OCI-LY1 (cell line): ENCODE measurements around the gene CAPS.
"Not testable (repeated sequence)": the region's sequence is repeated elsewhere in the genome, so short reads cannot be mapped to it uniquely, and the experiment has no call there.

Experiments used
- H2AFZ ChIP-seq: fragments of 200-600 bp; sonication (generic), shearing (Covaris generic); 2 replicates; pipeline ENCODE4 v1.6.0; 2014; ENCODE audit warnings: antibody characterized with exemption, mild to moderate bottlenecking, low read length
- H3F3A ChIP-seq: fragments of 200-600 bp; sonication (generic), shearing (Covaris generic); 2 replicates; pipeline ENCODE4 v1.6.0; 2014; ENCODE audit warnings: mild to moderate bottlenecking, antibody characterized with exemption, low read length, moderate library complexity; ENCODE audit not compliant: insufficient read depth
- H3K27ac ChIP-seq: fragments of 200-600 bp; sonication (generic); 2 replicates; pipeline ENCODE4 v1.5.1; 2014; ENCODE audit warnings: low read length, mixed run types, mild to moderate bottlenecking, low read depth; ENCODE audit not compliant: poor library complexity, severe bottlenecking
- H3K27me3 ChIP-seq: fragments of 200-600 bp; sonication (generic); 2 replicates; pipeline ENCODE4 v1.6.0; 2014; ENCODE audit warnings: antibody characterized with exemption, mild to moderate bottlenecking, low read length, moderate library complexity; ENCODE audit not compliant: insufficient read depth
- H3K36me3 ChIP-seq: fragments of 200-600 bp; sonication (generic); 2 replicates; pipeline ENCODE4 v1.6.1; 2014; ENCODE audit warnings: mild to moderate bottlenecking, antibody characterized with exemption, low read length, moderate library complexity, mixed read lengths; ENCODE audit not compliant: insufficient read depth
- H3K4me1 ChIP-seq: fragments of 200-600 bp; sonication (generic); 2 replicates; pipeline ENCODE4 v1.5.1; 2014; ENCODE audit warnings: mild to moderate bottlenecking, low read length, moderate library complexity; ENCODE audit not compliant: insufficient read depth, severe bottlenecking
- H3K4me2 ChIP-seq: fragments of 200-600 bp; sonication (generic), shearing (Covaris generic); 2 replicates; pipeline ENCODE4 v1.6.1; 2014; ENCODE audit warnings: low read length
- H3K4me3 ChIP-seq: fragments of 200-600 bp; sonication (generic); 2 replicates; pipeline ENCODE4 v1.5.1; 2014; ENCODE audit warnings: low read length, low read depth, mild to moderate bottlenecking, mixed read lengths; ENCODE audit not compliant: poor library complexity, severe bottlenecking
- H3K79me2 ChIP-seq: fragments of 200-600 bp; shearing (Covaris generic); 2 replicates; pipeline ENCODE4 v1.6.1; 2016; ENCODE audit warnings: mixed run types, low read length, mixed read lengths; ENCODE audit not compliant: insufficient read depth
- H3K9ac ChIP-seq: fragments of 200-600 bp; sonication (generic), shearing (Covaris generic); 2 replicates; pipeline ENCODE4 v1.6.1; 2014; ENCODE audit warnings: mild to moderate bottlenecking, low read length, mixed read lengths
- H3K9me2 ChIP-seq: fragments of 200-600 bp; sonication (generic), shearing (Covaris generic); 2 replicates; pipeline ENCODE4 v1.6.1; 2014; ENCODE audit warnings: low read depth, mild to moderate bottlenecking, low read length, mixed read lengths
- H3K9me3 ChIP-seq: fragments of 200-600 bp; shearing (Covaris generic); 2 replicates; pipeline ENCODE4 v1.6.1; 2014; ENCODE audit warnings: low read length, mixed read lengths
- H4K20me1 ChIP-seq: fragments of 200-600 bp; sonication (generic), shearing (Covaris generic); 2 replicates; pipeline ENCODE4 v1.6.0; 2016; ENCODE audit warnings: mild to moderate bottlenecking, low read length; ENCODE audit not compliant: insufficient read depth
- EZH2 ChIP-seq: fragments of 200-600 bp; sonication (generic), shearing (Covaris generic); IDR thresholded peaks from 2 replicates; pipeline ENCODE4 v1.8.0; 2017; ENCODE audit warnings: borderline replicate concordance, mixed run types, mild to moderate bottlenecking, antibody characterized with exemption, low read length, moderate library complexity, mixed read lengths
- TF ChIP-seq, protein P1 (sequence below): fragments of 200-600 bp; sonication (generic), shearing (Covaris generic); IDR thresholded peaks from 2 replicates; pipeline ENCODE4 v1.5.1; 2017; ENCODE audit warnings: mild to moderate bottlenecking, antibody characterized with exemption, low read length, moderate library complexity, mixed read lengths

Gene CAPS

DNA sequence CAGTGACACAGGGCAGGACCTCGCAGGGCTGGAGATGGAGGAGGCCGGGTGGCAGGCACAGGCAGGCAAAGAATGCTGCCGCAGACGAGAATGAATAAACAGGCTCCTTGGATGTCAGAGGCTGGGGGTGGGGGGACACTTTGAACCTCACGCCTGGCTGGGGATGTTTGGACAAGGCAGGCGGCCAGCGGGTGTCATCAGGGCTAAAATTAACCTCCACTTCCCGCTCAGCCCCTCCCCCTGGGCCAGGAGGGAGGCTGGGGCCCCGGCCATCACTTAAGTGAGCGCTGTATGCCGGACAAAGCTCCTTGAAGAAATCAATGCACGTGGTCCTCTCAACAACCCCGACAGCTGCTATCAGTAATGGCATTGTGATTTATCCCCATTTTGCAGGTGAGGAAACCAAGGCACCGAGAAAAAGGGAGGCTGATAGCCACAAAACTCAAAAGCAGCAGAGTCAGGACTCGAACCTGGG, 33.4 kb upstream of the CAPS start:
- H3K9ac ChIP-seq = no peak overlapping the region
- no peaks in the 10 kb centered on the region for H4K20me1 ChIP-seq
- 0 out of 2 replicates have a peak, but pooled peaks cover 4% of the 10 kb centered on the region for H3K27me3 ChIP-seq
- no peaks in the 10 kb centered on the region for H3K9me2 ChIP-seq
- no peaks in the 10 kb centered on the region for H3F3A ChIP-seq
- no peak overlapping the region for H2AFZ ChIP-seq
- H3K36me3 ChIP-seq = no peaks in the 10 kb centered on the region
- H3K4me3 ChIP-seq = no peak overlapping the region
- H3K79me2 ChIP-seq = no peaks in the 10 kb centered on the region
- H3K4me2 ChIP-seq = no peak overlapping the region
- no peaks in the 10 kb centered on the region for H3K9me3 ChIP-seq
- TF ChIP-seq, protein P1, sequence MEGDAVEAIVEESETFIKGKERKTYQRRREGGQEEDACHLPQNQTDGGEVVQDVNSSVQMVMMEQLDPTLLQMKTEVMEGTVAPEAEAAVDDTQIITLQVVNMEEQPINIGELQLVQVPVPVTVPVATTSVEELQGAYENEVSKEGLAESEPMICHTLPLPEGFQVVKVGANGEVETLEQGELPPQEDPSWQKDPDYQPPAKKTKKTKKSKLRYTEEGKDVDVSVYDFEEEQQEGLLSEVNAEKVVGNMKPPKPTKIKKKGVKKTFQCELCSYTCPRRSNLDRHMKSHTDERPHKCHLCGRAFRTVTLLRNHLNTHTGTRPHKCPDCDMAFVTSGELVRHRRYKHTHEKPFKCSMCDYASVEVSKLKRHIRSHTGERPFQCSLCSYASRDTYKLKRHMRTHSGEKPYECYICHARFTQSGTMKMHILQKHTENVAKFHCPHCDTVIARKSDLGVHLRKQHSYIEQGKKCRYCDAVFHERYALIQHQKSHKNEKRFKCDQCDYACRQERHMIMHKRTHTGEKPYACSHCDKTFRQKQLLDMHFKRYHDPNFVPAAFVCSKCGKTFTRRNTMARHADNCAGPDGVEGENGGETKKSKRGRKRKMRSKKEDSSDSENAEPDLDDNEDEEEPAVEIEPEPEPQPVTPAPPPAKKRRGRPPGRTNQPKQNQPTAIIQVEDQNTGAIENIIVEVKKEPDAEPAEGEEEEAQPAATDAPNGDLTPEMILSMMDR = no peak
- no peak for TF ChIP-seq EZH2
- no peaks in the 10 kb centered on the region for H3K4me1 ChIP-seq
- no peak overlapping the region for H3K27ac ChIP-seq

DNA sequence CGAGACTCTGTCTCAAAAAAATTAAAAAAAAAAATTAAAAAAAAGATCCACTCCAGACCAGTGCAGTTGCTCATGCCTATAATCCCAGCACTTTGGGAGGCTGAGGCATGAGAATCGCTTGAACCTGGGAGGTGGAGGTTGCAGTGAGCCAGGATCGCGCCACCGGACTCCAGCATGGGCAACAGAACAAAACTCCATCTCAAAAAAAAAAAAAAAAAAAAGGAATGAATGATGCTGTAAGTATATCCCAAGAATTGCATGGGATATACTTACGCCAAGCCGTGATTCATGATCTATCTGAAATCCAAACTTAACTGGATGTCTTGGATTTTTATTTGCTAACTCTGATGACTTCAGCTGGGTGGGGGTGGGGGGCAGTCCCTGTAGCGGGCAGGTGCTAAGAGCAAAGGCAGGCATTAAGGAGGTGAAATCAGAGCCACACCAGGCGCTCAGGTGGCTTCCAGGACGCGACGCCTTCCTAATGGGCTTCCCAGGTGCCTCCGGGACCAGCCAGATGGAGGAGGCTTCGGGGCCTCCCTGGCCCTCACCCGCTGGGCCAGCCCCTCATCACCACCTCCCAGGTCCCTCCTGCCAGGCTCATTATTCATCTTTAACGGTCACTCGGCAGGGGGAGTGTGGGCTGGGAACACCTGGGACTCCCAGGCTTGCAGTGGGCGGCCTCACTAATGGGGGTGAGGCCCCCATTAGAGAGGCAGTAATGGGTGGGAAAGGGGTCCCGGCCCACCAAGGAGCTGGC, 32.3 kb upstream of the CAPS start:
- no peak overlapping the region for H3K4me2 ChIP-seq
- H3K36me3 ChIP-seq = no peaks in the 10 kb centered on the region
- H3K4me3 ChIP-seq = no peak overlapping the region
- no peaks in the 10 kb centered on the region for H3K9me3 ChIP-seq
- H2AFZ ChIP-seq = no peak overlapping the region
- H3K27me3 ChIP-seq = peaks cover 7% of the 10 kb centered on the region; the same call in 1 of the 2 replicates
- no peaks in the 10 kb centered on the region for H3K9me2 ChIP-seq
- H3K79me2 ChIP-seq = no peaks in the 10 kb centered on the region
- H3F3A ChIP-seq = no peaks in the 10 kb centered on the region
- no peaks in the 10 kb centered on the region for H3K4me1 ChIP-seq
- no peak for TF ChIP-seq EZH2
- TF ChIP-seq, protein P1 = no peak
- H3K27ac ChIP-seq = no peak overlapping the region
- no peak overlapping the region for H3K9ac ChIP-seq
- no peaks in the 10 kb centered on the region for H4K20me1 ChIP-seq

GRCh38 chr19:5882421-5882968, 31.6 kb upstream of the CAPS start:
- TF ChIP-seq, protein P1 = no peak
- TF ChIP-seq EZH2 = no peak
- peaks cover 7% of the 10 kb centered on the region; the same call in 1 of the 2 replicates for H3K27me3 ChIP-seq
- H3K9ac ChIP-seq = no peak overlapping the region
- H3K36me3 ChIP-seq = no peaks in the 10 kb centered on the region
- H3K9me3 ChIP-seq = no peaks in the 10 kb centered on the region
- H3K27ac ChIP-seq = no peak overlapping the region
- no peak overlapping the region for H3K4me2 ChIP-seq
- H3K4me1 ChIP-seq = no peaks in the 10 kb centered on the region
- no peaks in the 10 kb centered on the region for H3K79me2 ChIP-seq
- H4K20me1 ChIP-seq = no peaks in the 10 kb centered on the region
- H3K9me2 ChIP-seq = no peaks in the 10 kb centered on the region
- H2AFZ ChIP-seq = no peak overlapping the region
- H3K4me3 ChIP-seq = no peak overlapping the region
- H3F3A ChIP-seq = no peaks in the 10 kb centered on the region

- not testable (repeated sequence) for H2AFZ ChIP-seq, H3K9me3 ChIP-seq, H4K20me1 ChIP-seq, H3K79me2 ChIP-seq, H3K4me2 ChIP-seq, H3K9ac ChIP-seq, H3F3A ChIP-seq, H3K4me1 ChIP-seq, H3K36me3 ChIP-seq, H3K27ac ChIP-seq, H3K27me3 ChIP-seq, H3K4me3 ChIP-seq, H3K9me2 ChIP-seq
These were observed 30.7 kb upstream of the CAPS start for GRCh38 chr19:5883157-5883873.

DNA sequence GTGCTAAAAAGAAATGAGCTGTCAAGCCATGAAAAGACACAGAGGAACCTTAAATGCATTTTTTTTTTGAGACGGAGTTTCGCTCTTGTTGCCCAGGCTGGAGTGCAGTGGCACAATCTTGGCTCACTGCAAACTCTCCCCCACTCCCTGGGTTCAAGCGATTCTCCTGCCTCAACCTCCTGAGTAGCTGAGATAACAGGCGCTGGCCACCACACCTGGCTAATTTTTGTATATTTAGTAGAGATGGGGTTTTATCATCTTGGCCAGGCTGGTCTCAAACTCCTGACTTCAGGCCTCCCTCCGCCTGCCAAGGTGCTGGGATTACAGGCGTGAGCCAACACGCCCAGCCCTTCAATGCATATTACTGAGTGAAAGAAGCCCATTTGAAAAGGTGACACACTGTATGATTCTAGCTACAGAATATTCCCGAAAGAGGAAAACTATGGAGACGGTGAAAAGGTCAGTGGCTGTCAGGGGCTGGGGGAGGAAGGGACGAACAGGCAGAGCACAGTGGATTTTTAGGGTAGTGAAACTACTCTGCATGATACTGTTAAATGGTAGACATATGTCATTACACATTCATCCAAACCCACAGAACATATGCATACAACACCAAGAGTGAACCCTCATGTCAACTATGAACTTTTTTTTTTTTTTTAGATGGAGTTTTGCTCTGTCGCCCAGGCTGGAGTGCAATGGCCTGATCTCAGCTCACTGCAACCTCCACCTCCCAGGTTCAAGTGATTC, 29.8 kb upstream of the CAPS start:
- not testable (repeated sequence) for H4K20me1 ChIP-seq, H3K27me3 ChIP-seq, H3K4me2 ChIP-seq, H3K36me3 ChIP-seq, H3K79me2 ChIP-seq, H3K9ac ChIP-seq, H3K9me2 ChIP-seq, H3K4me3 ChIP-seq, H3K4me1 ChIP-seq, H3K27ac ChIP-seq, H2AFZ ChIP-seq, H3K9me3 ChIP-seq, H3F3A ChIP-seq
